DND-41 (cell line): ENCODE results near the gene MND1.
A peak's percentile ranks its signal among the peaks of the same experiment; 100 is the strongest.

ENCODE experiments used
- ATAC-seq: fragments of 200-7000 bp; cut with Tn5 transposase; 3 replicates; pipeline ENCODE4 v1.9.1; 2021; ENCODE audit warnings: low read depth; ENCODE audit not compliant: insufficient read depth
- DNase-seq: peaks from one replicate; pipeline ENCODE4 v3.0.0-alpha.2; 2020
- H2AFZ ChIP-seq: 2 replicates; pipeline ENCODE4 v1.6.0; 2012; ENCODE audit warnings: low read depth, low read length
- H3K27ac ChIP-seq: 2 replicates; pipeline ENCODE4 v1.5.1; 2012; ENCODE audit warnings: low read length, inconsistent platforms
- H3K27me3 ChIP-seq: fragments of 200-600 bp; sonication (generic); 2 replicates; pipeline ENCODE4 v1.6.0; 2012; ENCODE audit warnings: low read length, mild to moderate bottlenecking, inconsistent platforms; ENCODE audit not compliant: insufficient read depth, poor library complexity
- H3K36me3 ChIP-seq: 2 replicates; pipeline ENCODE4 v1.5.1; 2012; ENCODE audit warnings: low read length, inconsistent platforms; ENCODE audit not compliant: insufficient read depth
- H3K4me1 ChIP-seq: 2 replicates; pipeline ENCODE4 v1.5.1; 2012; ENCODE audit warnings: mild to moderate bottlenecking, low read length; ENCODE audit not compliant: insufficient read depth
- H3K4me2 ChIP-seq: 2 replicates; pipeline ENCODE4 v1.6.0; 2012; ENCODE audit warnings: mild to moderate bottlenecking, moderate library complexity, low read length, inconsistent platforms; ENCODE audit not compliant: insufficient read depth
- H3K4me3 ChIP-seq, 2 experiments: fragments of 200-600 bp in 1 of 2; shearing (Covaris generic) in 1 of 2; 2 replicates each; pipeline ENCODE4 v1.5.1; 2012 to 2016; ENCODE audit warnings: inconsistent platforms in 2 of 2, low read length in 2 of 2, mild to moderate bottlenecking in 2 of 2, low read depth in 1 of 2, moderate library complexity in 1 of 2
- H3K79me2 ChIP-seq: 2 replicates; pipeline ENCODE4 v1.6.0; 2012; ENCODE audit warnings: low read length, inconsistent platforms; ENCODE audit not compliant: insufficient read depth
- H3K9ac ChIP-seq: 2 replicates; pipeline ENCODE4 v1.6.0; 2012; ENCODE audit warnings: low read depth, mild to moderate bottlenecking, inconsistent platforms, low read length, moderate library complexity
- H3K9me3 ChIP-seq: 2 replicates; pipeline ENCODE4 v1.5.1; 2012; ENCODE audit warnings: low read length, moderate library complexity, mild to moderate bottlenecking, inconsistent platforms; ENCODE audit not compliant: insufficient read depth, severe bottlenecking
- H4K20me1 ChIP-seq: 2 replicates; pipeline ENCODE4 v1.6.0; 2012; ENCODE audit warnings: low read length; ENCODE audit not compliant: insufficient read depth
- CTCF ChIP-seq: IDR thresholded peaks from 2 replicates; pipeline ENCODE4 v1.5.1; 2012; ENCODE audit warnings: borderline replicate concordance, low read length, moderate library complexity, mild to moderate bottlenecking; ENCODE audit not compliant: poor library complexity, severe bottlenecking; ENCODE audit errors: extremely low read depth
- EZH2 ChIP-seq: IDR thresholded peaks from 3 replicates; pipeline ENCODE4 v1.6.1; 2012; ENCODE audit warnings: borderline replicate concordance, low read depth, mild to moderate bottlenecking, moderate library complexity, low read length, inconsistent platforms; ENCODE audit not compliant: severe bottlenecking

The MND1 gene

GRCh38 chr4:153451911-153452657, 107.6 kb downstream of the MND1 start:
- no peak for ATAC-seq
- no peak overlapping the region for H3K9ac ChIP-seq

DNA sequence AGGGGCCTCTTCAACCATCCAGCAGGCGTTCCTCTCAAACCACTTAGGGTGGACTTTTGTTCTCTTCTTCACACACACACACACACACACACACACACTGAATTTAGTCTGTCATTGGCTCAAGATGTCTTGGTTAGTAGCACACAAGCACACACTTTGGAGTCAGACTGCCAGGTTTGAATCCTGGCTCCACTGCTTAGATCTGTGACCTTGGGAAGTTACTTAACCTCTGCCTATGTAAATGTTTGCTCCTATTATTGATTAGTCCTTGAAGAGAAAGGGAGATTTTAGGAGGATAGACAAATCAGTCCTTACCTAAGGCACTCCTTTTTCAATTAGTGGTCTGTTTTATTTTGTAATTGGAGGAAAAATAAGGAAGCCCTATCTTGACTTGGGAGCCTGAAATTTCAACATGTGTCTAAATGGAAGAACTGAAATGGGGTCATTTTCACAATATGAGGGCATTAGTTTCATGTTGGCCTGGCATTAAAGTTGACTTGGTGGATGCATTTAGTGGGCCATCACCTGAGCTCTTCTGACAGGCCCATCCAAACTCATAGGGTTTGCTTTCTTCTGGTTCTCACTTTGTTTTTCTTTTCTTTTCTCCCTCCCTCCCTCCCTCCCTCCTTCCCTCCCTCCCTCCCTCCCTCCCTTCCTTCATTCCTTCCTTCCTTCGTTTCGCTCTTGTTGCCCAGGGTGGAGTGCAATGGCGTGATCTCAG, 108.3 kb downstream of the MND1 start:
- H3K27ac ChIP-seq: peak overlapping the region; percentile 53
- peaks cover 36% of the 10 kb centered on the region for H3K4me1 ChIP-seq
- H3K9me3 ChIP-seq: no peaks in the 10 kb centered on the region
- H3K4me3 ChIP-seq: no peak overlapping the region
- TF ChIP-seq EZH2 (no peak), CTCF (no peak)
- no peak overlapping the region for H2AFZ ChIP-seq
- no peaks in the 10 kb centered on the region for H4K20me1 ChIP-seq
- H3K27me3 ChIP-seq: no peaks in the 10 kb centered on the region
- ATAC-seq (no peak), DNase-seq (no peak)
- no peak overlapping the region for H3K4me2 ChIP-seq
- H3K9ac ChIP-seq: no peak overlapping the region
- no peaks in the 10 kb centered on the region; the same call in 1 of the 2 replicates for H3K79me2 ChIP-seq
- no peaks in the 10 kb centered on the region for H3K36me3 ChIP-seq

More at GRCh38 chr4:153451911-153452657, 107.6 kb downstream of the MND1 start:
- Histone ChIP-seq H3K4me1 (peaks cover 36% of the 10 kb centered on the region), H2AFZ (no peak overlapping the region), H3K36me3 (no peaks in the 10 kb centered on the region), H3K79me2 (no peaks in the 10 kb centered on the region; the same call in 1 of the 2 replicates), H3K4me3 (no peak overlapping the region), H3K9me3 (no peaks in the 10 kb centered on the region), H3K27ac (peak overlapping the region; percentile 53), H3K27me3 (no peaks in the 10 kb centered on the region), H4K20me1 (no peaks in the 10 kb centered on the region), H3K4me2 (no peak overlapping the region)
- TF ChIP-seq EZH2: no peak
- no peak for TF ChIP-seq CTCF
- no peak for DNase-seq

DNA sequence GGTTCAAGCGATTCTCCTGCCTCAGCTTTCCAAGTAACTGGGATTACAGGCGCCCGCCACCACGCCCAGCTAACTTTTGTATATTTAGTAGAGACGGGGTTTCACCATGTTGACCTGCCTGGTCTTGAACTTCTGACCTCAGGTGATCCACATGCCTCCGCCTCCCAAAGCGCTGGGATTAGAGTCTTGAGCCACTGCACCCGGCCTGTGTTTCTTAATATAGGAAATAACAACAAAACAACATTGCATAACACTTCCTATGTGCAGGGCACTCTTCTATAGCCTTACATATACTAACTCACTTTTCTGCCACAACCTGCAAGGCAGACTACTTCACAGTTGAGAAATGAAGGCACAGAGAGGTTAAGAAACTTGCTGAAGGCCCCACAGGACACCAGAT, 108.9 kb downstream of the MND1 start:
- peak overlapping the region; percentile 52 for H3K27ac ChIP-seq
- H2AFZ ChIP-seq: no peak overlapping the region
- no peaks in the 10 kb centered on the region for H4K20me1 ChIP-seq
- TF ChIP-seq EZH2 (no peak), CTCF (no peak)
- peaks cover 36% of the 10 kb centered on the region for H3K4me1 ChIP-seq
- H3K9me3 ChIP-seq: no peaks in the 10 kb centered on the region
- no peak overlapping the region for H3K4me3 ChIP-seq
- H3K4me2 ChIP-seq: no peak overlapping the region
- no peak overlapping the region; the same call in 1 of the 2 replicates for H3K9ac ChIP-seq
- DNase-seq (no peak), ATAC-seq (no peak)
- no peaks in the 10 kb centered on the region; the same call in 1 of the 2 replicates for H3K79me2 ChIP-seq
- no peaks in the 10 kb centered on the region for H3K27me3 ChIP-seq
- no peaks in the 10 kb centered on the region for H3K36me3 ChIP-seq
